Measurements from ENCODE around the gene SAMD10.

The SAMD10 gene

DNA sequence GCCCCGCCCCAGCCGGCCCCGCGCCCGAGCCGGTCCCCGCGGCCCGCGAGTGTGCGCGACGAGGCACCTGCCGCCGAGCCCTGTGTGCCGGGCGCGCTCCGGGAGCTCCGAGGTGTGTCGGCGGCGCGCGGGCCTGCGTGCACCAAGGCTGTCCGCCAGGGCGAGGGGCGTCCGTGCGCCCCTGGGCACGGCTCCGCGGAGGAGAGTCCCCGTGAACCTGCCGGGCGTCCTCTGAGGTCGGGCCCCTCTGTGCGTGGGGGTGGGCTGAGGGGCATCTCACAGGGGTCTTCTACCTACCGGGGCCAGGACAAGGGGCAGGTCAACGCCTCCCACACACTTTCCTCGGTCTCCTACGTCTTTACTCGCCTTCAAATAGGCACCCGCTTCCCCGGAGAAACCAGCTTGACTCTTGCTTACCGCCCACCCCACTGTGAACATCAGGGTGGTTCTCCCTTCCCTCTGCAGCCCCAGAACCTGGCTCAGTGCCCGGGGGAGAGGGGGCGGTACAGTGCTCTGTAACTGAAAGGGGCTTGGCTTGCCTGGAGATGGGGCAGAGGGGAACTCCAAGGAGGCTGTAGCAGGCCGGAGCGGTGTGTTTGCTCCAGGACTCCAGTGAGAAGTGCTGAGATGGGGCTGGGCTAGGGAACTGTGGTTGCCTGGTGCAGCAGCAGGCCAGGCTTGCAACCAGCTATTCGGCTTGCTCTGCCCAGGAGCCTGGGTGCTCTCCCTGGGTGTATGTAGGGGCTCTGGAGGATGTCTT, at the start of gene SAMD10:
TSS of gene SAMD10 (minus strand) at position 86 of the 760 bp plus-strand sequence. CDS start 175 bp downstream, outside the sequence.
- TF ChIP-seq CTCF (IDR thresholded peaks at IDR 0.05; ENCODE audit: control insufficient read depth, extremely low read depth, insufficient read depth), result no peak
- no peak for DNase-seq (ENCODE audit: low read depth)
- peak within 1 kb of the TSS; percentile 90 for H3K4me3 ChIP-seq (ENCODE audit: low read depth, low read length)

DNA sequence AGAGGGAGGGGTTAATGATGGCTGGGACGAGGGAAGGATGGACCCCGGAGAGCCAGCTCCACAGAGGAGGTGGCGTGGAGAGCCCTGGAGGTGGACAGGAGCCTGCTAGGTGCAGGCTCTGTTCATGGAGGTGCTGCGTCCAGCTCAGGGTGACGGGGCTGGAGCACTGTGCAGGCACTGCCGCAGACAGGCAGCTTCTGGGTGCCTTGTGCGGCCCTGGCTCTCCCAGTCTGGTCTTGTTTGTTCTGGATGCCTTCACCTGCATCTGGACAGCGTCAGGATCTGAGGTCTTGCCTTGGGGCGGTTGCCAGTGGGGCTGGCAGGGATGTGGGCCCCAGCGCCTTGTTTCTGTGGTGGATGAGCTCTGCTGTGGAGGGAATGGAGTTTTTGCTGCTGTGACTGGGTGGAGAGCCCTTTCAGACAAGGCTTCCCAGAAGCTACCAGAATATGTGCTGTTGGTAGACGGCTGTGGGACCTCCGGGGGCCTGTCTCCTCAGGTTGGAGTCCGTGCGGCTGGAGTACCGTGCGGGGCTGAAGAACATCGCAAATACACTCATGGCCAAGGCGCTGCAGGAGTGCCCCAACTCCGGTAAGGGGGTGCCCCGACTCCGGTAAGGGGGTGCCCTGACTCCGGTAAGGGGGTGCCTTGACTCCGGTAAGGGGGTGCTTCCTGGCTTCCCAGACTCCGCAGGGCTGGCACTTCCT, 48.7 kb upstream of the SAMD10 start:
- H3K4me3 ChIP-seq (ENCODE audit: low read depth, low read length), result no peak overlapping the region
- TF ChIP-seq CTCF (IDR thresholded peaks at IDR 0.05; ENCODE audit: control insufficient read depth, extremely low read depth, insufficient read depth), result no peak

GRCh38 chr20:64025826-64026412, 46.5 kb upstream of the SAMD10 start:
- no peak for TF ChIP-seq CTCF (IDR thresholded peaks at IDR 0.05; ENCODE audit: control insufficient read depth, extremely low read depth, insufficient read depth)
- no peak for DNase-seq (ENCODE audit: low read depth)
- H3K4me3 ChIP-seq (ENCODE audit: low read depth, low read length), result no peak overlapping the region

More for the DNA sequence above, 48.7 kb upstream of the SAMD10 start:
- no peak for DNase-seq (ENCODE audit: low read depth)

DNA sequence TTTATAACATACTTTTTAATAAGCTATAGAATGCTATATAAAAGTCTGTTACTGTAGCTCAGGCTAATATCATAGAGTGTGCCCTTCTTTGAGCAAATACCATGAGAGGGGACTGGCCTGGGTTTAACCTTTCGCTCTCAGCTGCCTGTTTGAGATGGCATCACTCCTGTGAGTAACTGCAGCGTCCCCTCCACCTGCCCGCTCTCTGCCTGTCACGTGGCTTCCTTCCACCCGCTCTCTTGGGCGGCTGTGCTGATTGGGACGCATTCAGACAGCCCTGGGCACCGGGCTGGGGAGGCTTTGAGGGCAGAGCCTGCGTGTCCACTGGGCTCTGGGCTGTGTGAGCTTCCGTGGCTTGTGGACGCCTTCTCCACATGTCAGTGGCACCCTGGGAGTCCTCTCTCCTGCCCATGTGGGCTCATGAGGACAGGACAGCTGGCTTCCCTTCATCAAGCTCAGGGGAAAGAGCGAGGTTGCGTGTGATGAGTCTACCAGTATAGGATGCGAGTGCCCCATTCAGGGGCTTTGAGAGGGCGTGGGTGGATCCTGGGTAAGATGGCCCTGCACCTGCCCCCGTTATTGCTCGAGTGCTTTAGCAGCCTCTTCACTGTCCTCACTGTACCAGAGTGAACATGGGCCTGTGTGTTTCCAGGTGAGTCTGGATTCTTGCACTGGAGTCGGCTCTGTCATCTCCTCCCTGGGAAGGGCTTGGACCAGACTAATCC, 45.8 kb upstream of the SAMD10 start:
- H3K4me3 ChIP-seq (ENCODE audit: low read depth, low read length), result no peak overlapping the region
- DNase-seq (ENCODE audit: low read depth), result no peak
- TF ChIP-seq CTCF (IDR thresholded peaks at IDR 0.05; ENCODE audit: control insufficient read depth, extremely low read depth, insufficient read depth), result no peak

DNA sequence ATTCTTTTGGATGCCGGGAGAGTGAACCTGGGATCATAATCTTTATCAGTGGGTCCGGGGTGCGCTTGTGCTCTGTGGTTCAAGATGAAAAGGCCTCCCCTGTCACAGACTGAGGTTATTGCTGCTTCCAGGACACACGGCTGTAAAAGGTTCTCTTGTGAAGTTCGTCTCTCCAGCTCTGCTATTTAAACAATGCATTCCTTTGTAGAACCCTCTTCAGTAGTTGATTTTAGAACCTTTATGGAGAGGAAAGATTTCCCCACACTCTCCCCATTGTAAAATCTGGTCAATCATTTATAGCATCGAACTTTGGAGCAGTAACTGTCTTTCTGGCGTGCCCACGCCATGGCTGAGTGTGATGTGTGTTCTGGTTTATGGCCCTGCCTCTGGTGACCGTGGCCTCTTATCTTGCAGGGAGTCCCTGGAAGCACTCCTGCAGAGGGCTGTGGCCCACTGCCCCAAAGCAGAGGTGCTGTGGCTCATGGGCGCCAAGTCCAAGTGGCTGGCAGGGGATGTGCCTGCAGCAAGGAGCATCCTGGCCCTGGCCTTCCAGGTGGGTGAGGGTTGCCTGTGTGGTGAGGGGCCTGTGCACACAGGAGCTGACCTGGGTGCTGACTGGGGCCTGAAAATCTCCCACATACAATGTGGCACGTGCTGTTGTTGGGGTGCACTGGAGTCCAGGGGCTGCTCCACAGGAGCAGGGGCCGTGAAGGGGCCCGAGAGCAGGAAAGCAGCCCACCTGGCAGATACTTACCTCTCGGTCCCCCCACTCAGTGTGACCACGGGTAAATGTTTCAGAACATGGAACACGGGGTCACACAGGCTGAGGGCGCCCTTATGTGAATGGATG, 44.9 kb upstream of the SAMD10 start:
- no peak for DNase-seq (ENCODE audit: low read depth)
- TF ChIP-seq CTCF (IDR thresholded peaks at IDR 0.05; ENCODE audit: control insufficient read depth, extremely low read depth, insufficient read depth), result no peak
- no peak overlapping the region for H3K4me3 ChIP-seq (ENCODE audit: low read depth, low read length)

Measured in LNCaP clone FGC (cell line).